Left kidney (tissue), 2 donors: ENCODE data around the gene C1orf50. TPM values are rescaled to one million over a fixed set of nuclear protein-coding genes. Genes with fewer than 3 reads are reported as not detected.
A peak's percentile ranks its signal among the peaks of the same experiment; 100 is the strongest.
"Not testable (repeated sequence)": the region's sequence is repeated elsewhere in the genome, so short reads cannot be mapped to it uniquely, and the experiment has no call there.

Experiments used
- DNase-seq: peaks from one replicate; pipeline ENCODE4 v3.0.0-alpha.2; 2013
- polyA plus RNA-seq: library from polyadenylated mRNA; unstranded; fragments of 120-200 nt; gene quantifications from one replicate; pipeline ENCODE4 v1.2.1, GENCODE V29; 2013; ENCODE audit not compliant: insufficient read length

C1orf50 gene
- polyA plus RNA-seq, 1 donor, result 14.4 TPM

GRCh38 chr1:42738678-42739226 lies 28.3 kb upstream of the C1orf50 start:
- DNase-seq, result no peak

- DNase-seq, result peak; percentile 45
Measured at GRCh38 chr1:42739753-42740700, 27.0 kb upstream of the C1orf50 start, which contains the start of gene CLDN19. Gene CLDN19, minus strand, starts transcription at chr1:42740236. Its CDS starts 173 bp downstream, at chr1:42740063.

GRCh38 chr1:42740851-42741580 lies 26.0 kb upstream of the C1orf50 start:
- peak; percentile 46 for DNase-seq

GRCh38 chr1:42741706-42742105 lies 25.3 kb upstream of the C1orf50 start:
- no peak for DNase-seq

GRCh38 chr1:42742141-42742540 lies 24.9 kb upstream of the C1orf50 start:
- no peak for DNase-seq

GRCh38 chr1:42742617-42743316 lies 24.3 kb upstream of the C1orf50 start:
- no peak for DNase-seq

GRCh38 chr1:42743317-42744147 lies 23.5 kb upstream of the C1orf50 start:
- no peak for DNase-seq

- no peak for DNase-seq
Measured at GRCh38 chr1:42744148-42744413, 23.0 kb upstream of the C1orf50 start.

GRCh38 chr1:42745851-42746250 lies 21.2 kb upstream of the C1orf50 start:
- no peak for DNase-seq

- no peak for DNase-seq
Measured at GRCh38 chr1:42746436-42747105, 20.5 kb upstream of the C1orf50 start.

GRCh38 chr1:42747125-42747524 lies 19.9 kb upstream of the C1orf50 start:
- DNase-seq, result peak; percentile 40

GRCh38 chr1:42748021-42748420 lies 19.0 kb upstream of the C1orf50 start:
- DNase-seq, result no peak

- DNase-seq, result no peak
Measured at GRCh38 chr1:42748461-42749410, 18.3 kb upstream of the C1orf50 start.

- DNase-seq, result no peak
Measured at GRCh38 chr1:42750041-42750440, 17.0 kb upstream of the C1orf50 start.

- DNase-seq, result not testable (repeated sequence)
Measured at GRCh38 chr1:42751511-42752070, 15.5 kb upstream of the C1orf50 start.

GRCh38 chr1:42752284-42752683 lies 14.8 kb upstream of the C1orf50 start:
- DNase-seq, result no peak

- DNase-seq, result no peak
Measured at GRCh38 chr1:42753070-42753469, 14.0 kb upstream of the C1orf50 start.

GRCh38 chr1:42756956-42757891 lies 9.8 kb upstream of the C1orf50 start:
- DNase-seq, result peak; percentile 57
